GM18951 (cell line): ENCODE data around the gene ATP2B1.

ENCODE experiments used
- POLR2A ChIP-seq: IDR thresholded peaks from 4 replicates; pipeline ENCODE4 v1.6.1; 2011; ENCODE audit warnings: mild to moderate bottlenecking; ENCODE audit not compliant: insufficient read length, insufficient read depth; ENCODE audit errors: extremely low read depth
- in situ Hi-C: fragments of 300-500 bp; cut with MboI; formaldehyde crosslinking; loops from one replicate; pipeline ENCODE4 v1.12.0; 2022; ENCODE audit warnings: low sequenced_read_pairs, mixed read lengths, inconsistent platforms; ENCODE audit not compliant: unreplicated experiment

Gene ATP2B1

DNA sequence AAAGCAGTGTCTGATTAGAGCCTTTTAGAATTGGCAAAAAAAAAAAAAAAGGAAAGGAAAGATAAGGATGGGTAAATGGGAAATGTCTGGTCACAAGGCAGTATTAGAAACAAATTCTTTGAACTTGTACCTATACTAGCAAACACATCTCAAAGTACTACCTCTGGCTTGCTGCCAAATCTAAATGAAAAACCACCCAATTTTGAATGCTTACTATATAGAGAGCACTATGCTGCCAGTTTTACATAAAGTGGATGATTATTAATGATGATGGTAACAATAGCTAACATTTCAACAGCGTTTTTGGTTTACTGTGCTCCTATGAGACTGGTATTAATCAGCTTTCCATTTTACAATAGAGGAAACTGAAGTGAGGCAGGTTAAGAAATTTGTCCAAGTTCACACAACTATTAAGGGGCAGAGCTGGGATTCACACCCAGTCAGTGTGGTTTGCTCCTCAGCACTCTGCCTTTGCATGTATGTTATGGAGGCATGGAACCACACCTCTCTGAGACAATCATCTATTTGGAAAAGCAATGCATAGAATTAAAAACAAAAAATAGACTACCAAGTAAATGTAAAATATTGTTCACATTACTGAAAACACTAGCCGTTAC, 34.2 kb downstream of the ATP2B1 start:
- TF ChIP-seq POLR2A, result no peak
- in situ Hi-C loops, result no loop called here

DNA sequence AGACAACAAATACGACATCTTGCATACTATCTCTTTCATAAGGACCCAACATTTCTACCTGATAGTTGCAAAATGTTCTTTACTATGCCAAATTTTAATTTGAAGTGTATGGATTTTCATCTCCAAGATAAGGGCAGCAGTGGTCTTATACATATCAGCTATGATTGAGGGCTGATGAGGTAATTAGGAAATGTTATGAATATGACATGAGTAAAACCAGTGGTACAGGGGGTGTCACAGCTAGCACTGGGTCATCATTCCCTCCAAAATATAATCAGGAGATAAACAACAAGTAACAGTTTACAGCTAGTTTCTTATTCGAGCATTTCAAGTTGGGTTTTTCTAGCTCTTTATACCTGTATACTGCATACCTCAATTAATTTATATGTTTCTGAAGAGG, 35.0 kb downstream of the ATP2B1 start:
- in situ Hi-C loops, result no loop called here

DNA sequence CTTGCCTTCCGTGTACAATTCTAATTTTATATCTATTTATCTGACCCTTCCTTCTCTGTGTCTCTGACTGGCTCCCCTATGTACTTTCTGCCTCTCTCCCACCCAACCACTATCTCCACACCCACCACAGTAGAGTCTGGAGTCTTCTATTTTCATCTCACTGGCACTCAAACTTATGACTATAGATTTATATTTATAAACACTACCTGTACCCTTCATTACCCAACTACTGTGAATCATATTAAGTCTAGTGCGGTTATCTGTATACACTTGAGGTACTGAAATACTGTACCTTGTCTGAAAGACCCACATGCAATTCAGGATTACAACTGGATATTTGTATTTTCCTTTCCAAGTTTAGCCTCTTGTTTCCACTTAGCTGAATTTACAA, 36.1 kb downstream of the ATP2B1 start:
- in situ Hi-C loops, result no loop called here
- no peak for TF ChIP-seq POLR2A

More for the DNA sequence above, 35.0 kb downstream of the ATP2B1 start:
- TF ChIP-seq POLR2A, result no peak

DNA sequence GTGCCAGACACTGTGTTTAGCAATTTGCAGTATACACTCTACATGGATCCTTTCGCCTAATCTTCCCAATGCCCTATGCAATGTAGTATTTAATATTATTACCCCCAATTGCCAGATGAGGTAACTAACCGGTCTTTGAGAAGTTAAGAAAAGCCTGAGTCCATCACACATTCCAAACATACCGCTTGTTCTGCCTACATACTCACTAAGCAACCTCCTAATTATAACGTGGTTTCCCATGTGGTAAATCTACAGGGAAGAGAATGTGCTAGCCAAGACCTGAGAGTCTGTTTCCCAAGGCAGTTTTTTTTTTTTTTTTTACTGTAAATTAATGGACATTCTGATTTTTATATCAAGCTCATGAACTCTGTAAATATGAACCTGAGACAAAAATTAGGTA, 37.2 kb downstream of the ATP2B1 start:
- TF ChIP-seq POLR2A, result no peak
- in situ Hi-C loops, result no loop called here

DNA sequence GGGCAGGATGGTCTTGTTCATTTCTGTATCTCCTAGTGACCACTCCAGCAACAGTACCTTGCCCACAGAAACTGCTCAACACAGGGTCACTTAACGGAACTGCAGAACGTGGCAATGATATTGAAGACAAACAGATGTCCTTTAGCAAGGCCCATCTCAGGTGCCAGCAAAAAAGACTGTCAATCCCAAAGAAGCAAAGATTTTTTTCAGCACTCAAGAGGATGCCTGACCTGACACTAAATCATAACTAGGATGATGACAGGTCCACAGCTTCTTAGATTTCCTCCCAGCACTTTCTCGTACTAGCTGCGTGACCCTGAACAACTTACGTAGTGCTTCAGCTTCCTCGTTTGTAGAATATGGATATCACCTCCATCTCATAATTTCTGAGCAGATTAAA, 39.4 kb downstream of the ATP2B1 start:
- in situ Hi-C loops, result no loop called here
- no peak for TF ChIP-seq POLR2A

DNA sequence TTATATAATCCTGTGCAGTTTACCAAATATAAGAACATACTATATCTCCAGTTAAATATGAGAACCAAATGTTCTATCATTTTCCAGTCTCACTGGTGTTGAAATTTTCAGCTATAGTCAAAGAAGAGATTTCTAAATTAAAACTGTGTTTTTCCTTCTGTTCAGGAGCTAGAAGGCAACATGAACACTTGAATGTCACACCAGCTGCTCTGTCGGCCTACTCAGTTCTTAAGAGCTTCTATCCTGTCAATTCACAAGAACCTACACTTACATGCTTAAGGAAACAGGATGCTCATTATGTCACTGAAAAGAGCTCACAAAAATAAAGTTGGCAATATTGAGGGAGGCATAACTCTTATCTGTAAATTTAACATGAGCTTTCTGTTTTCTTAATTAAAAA, 43.1 kb downstream of the ATP2B1 start:
- in situ Hi-C loops, result no loop called here

DNA sequence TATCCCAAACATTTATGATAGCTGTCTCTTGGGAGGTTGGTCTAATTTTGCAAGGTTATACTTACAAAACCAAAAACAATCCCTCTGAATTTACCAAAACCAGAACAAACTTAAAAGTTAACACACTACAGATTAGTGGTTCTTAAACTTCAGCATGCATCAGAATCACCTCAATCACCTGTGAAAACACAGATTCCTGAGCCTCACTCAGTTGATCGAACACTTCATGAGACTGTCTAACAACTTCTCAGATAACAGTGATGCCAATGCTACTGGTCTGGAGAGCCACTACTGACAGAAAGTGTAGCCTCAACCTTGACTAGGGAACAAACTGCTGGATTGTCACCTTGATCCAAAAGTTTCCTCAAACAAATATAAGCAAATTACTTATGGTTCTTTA, 44.2 kb downstream of the ATP2B1 start:
- TF ChIP-seq POLR2A, result no peak
- in situ Hi-C loops, result no loop called here

More for the DNA sequence above, 43.1 kb downstream of the ATP2B1 start:
- TF ChIP-seq POLR2A, result no peak

DNA sequence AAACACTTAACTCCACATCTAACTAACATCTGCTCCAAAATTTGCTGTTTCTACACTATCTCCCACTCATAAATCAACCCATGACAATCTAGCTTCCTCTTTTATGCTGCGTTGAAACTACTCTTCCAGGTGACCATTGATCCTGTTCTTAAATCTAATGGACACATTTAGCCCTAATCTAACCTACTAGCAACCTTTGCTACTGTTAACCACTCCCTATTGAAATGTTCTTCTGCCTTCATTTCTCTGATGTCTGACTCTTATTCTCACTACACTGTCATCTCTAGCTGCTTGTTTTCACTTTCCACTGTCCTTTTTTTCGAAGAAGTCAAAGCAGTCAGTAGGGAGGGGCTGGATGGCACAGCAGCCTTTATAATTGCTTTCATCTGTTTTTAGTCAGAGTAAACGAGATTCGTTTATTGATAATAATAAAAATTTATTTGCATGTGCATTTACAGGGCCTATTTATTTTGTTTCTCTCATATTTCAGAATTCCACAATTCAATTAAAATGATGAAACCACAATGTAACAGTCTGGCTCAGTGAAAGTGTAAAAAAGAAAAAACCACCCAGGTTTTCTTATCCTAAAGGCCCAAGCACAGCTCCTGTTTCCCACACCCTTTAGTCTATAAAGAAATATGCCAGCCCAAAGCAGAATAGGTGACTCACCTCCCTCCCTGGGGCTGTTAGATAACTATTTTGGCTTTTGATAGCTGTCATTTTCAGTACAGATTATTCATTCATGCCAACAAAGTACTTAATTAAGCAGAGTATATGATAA, 44.9 kb downstream of the ATP2B1 start:
- no peak for TF ChIP-seq POLR2A

DNA sequence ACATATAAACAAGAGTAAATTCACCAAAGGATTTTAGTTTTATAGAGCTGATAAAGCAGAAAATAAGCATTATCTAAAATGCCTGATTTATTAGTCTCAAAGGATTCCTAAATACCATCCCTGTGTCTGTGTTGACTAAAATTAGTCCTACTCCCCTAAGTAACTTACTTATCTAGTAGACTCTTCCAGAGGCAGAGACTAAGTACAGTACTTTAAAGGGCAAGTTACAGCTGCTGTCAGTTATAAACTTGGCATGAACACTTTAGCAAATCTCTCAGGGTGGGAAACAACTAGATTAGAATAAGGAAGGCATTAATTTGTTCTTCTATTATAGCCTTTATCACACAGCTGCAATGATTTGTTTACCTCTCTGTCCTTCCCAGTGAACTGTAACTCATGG, 46.0 kb downstream of the ATP2B1 start:
- no peak for TF ChIP-seq POLR2A
- in situ Hi-C loops, result no loop called here

More for the DNA sequence above, 44.9 kb downstream of the ATP2B1 start:
- in situ Hi-C loops, result no loop called here

DNA sequence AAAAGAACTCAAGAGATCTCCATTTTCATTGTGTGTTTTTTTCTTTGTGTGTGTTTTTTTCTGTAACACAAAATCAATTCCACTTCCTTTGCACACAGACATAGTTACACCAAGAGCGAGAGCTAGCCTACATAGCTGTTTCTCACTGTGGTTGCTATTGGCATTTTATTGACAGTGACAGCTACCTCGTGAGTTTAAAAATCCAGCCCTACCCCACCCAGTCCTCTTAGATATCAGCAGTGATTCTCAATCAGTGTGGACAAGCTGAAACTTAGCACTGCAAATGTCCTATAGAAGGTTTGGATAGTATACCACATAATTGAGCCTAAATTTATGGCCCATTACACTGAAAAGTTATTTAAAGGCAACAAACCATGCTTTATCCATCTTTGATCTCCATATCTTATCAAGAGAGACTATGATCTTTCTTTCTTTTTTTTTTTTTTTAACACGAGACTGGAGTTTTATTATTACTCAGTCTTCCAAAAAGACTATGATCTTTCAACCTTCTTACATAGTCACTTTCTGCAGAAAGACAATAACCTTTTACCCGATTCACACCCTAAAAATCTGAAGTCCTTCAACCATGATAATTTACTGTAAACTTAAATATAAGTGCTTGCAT, 46.8 kb downstream of the ATP2B1 start:
- no peak for TF ChIP-seq POLR2A
- in situ Hi-C loops, result no loop called here

DNA sequence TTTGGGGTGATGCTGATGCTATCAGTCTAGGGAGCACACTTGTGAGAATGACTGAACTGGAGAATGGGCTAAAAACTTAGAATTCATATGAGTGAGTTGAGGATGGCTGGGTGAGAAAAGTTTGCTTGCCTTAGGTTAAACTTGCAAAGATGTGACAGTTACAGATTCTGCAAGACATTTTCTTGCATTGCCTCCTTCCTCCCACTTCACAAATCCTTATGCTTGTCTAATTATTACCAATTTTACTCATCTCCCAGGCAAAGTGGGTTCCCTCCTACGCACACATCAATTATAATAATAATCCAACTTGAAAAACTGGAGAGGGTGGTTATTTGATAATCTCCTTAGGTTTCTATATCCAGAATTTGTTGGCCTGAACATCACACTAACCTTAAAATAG, 50.9 kb downstream of the ATP2B1 start:
- no peak for TF ChIP-seq POLR2A
- in situ Hi-C loops, result no loop called here

DNA sequence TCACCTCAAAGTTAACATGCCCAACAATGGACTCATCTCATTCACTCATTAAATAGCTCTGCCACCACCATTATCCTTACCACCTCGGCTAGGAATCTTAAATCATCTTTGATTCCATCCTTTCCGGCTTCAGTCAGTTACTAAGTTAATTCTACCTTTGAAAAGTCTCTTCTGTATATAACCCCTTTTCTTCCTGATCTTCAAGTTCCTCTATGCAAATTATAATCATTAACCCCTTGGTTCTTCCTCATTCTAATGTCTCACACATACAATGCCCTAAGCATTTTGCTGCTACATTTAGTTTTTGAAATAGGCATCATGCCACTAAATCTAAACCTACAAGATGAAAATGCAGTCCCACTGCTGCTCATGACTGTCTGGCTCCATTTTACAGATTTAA, 51.6 kb downstream of the ATP2B1 start:
- no peak for TF ChIP-seq POLR2A
- in situ Hi-C loops, result no loop called here

DNA sequence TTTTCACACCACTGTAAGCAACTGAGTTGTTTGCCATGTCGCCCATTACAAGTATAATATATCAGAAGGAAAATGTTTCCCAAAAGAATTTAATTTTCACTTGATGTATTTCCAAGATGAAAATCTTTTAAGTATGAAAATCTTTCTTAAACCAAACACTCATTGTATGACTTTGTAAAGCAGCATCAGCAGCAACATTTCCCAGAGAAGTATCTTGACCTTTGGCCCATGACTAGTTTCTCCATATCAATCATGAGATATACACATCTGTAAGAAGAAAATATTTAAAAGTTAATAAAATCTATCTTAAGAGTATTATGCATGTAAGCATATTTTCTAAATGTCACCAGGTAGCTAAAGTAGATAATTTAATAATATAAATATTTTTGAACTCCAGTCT, 52.8 kb downstream of the ATP2B1 start:
- TF ChIP-seq POLR2A, result no peak
- in situ Hi-C loops, result no loop called here

DNA sequence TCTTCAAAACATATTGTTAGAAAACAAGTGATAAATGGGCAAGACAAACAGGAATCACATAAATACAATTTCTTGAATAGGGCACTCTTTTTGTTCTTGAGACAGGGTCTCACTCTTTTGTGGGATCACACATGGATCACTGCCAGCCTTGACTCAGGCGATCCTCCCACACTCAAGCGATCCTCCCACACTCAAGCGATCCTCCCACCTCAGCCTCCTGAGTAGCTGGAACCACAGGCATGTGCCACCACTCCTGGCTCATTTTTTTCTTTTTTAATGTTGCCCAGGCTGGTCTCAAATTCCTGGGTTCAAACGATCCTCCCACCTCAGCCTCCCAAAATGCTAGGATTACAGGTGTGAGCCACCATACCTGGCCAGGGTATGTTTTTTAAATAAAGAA, 57.4 kb downstream of the ATP2B1 start:
- in situ Hi-C loops, result no loop called here
- no peak for TF ChIP-seq POLR2A

DNA sequence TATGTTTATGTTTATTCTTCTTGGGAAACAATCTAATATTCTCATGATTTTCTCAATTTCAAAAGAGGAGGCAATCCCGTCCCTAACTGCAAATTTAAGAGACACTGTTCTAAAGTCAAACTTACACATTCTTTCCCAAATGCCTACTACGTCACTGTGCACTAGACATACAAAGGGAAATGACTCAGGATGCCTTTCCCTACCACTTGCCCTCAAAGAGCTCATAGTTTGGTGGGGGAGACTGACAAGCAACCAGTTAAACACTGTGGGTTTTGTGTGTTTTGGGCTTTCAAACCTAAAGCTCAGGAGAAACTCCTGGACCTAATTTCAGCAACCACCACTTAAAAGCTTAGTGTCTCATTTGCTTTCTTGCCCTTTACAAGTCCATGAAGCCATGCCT, 58.4 kb downstream of the ATP2B1 start:
- TF ChIP-seq POLR2A, result no peak
- in situ Hi-C loops, result no loop called here
